Measurements from ENCODE around the gene PJA2. TPM values are rescaled to one million over a fixed set of nuclear protein-coding genes. Genes with fewer than 3 reads are reported as not detected.

Gene PJA2
- total and polyA plus RNA-seq, 4 donors: 17.5 to 148 (median 61.3) TPM

DNA sequence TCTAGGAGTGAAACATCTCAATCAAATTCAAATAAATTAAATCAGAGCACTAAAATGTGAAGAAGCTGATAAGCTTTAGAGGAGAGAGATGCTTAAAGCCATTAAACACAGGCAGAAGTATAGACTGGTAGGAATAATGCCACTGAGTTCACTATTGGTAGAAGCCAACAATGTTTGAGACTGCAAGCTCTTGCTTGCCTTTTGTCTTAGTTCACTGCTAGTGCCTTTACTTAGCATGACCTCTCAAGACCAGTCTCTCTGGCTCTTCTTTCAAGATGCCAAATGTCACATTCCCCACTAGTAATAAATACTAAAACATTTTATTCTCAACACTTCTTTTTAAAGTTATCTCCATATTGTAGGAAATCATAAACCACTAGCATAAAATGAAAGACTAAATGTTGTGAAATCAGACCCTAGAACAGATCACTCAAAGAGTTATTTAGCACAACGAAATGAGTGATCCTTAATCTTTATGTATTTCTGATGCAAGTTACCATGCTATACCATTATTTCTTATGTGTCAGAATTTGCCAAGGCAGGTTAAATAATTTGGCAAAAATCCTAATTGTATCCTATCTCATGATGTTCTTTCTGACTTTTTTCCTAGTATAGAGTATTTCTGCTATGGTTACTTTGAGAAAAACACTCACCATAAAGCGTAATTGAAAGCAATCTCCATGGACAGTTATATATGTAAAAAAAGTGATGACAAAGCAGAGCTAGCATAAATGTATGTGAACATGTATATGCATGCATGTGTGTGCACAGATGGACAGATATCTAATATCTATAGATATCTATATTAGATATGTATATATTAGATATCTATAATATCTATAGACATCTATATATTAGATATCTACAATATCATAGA, 57.5 kb downstream of the PJA2 start:
- TF ChIP-seq, protein P1, sequence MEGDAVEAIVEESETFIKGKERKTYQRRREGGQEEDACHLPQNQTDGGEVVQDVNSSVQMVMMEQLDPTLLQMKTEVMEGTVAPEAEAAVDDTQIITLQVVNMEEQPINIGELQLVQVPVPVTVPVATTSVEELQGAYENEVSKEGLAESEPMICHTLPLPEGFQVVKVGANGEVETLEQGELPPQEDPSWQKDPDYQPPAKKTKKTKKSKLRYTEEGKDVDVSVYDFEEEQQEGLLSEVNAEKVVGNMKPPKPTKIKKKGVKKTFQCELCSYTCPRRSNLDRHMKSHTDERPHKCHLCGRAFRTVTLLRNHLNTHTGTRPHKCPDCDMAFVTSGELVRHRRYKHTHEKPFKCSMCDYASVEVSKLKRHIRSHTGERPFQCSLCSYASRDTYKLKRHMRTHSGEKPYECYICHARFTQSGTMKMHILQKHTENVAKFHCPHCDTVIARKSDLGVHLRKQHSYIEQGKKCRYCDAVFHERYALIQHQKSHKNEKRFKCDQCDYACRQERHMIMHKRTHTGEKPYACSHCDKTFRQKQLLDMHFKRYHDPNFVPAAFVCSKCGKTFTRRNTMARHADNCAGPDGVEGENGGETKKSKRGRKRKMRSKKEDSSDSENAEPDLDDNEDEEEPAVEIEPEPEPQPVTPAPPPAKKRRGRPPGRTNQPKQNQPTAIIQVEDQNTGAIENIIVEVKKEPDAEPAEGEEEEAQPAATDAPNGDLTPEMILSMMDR (IDR thresholded peaks at IDR 0.05; ENCODE audit: control extremely low read depth, extremely low read depth): no peak
- H3K4me3 ChIP-seq: no peak overlapping the region
- 93 to 97% methylated on average over 2 of the region's 2 CpGs for WGBS, 2 donors
- H3K27me3 ChIP-seq (ENCODE audit: control insufficient read depth in 3 of 3, insufficient read depth in 3 of 3, low read length in 2 of 3): no peaks in the 10 kb centered on the region
- H3K9ac ChIP-seq (ENCODE audit: insufficient read depth in 1 of 2, low read length in 2 of 2): no peak overlapping the region
- peaks cover 0 to 8% (median 0%) of the 10 kb centered on the region in 5 donors for H3K4me1 ChIP-seq (ENCODE audit: control insufficient read depth in 5 of 5, insufficient read depth in 5 of 5, low read length in 5 of 5)
- no peak overlapping the region for H3K27ac ChIP-seq (ENCODE audit: low read depth in 1 of 2, low read length in 1 of 2)
- peak in 2 of 3 donors; percentile 18 to 42 for DNase-seq
- no peak for ATAC-seq (ENCODE audit: insufficient read depth, low FRiP score)
- peaks cover 6 to 23% (median 13%) of the 10 kb centered on the region in 4 donors for H3K36me3 ChIP-seq (ENCODE audit: control insufficient read depth in 4 of 4, insufficient read depth in 4 of 4, low read length in 4 of 4)
- H3K9me3 ChIP-seq (ENCODE audit: control insufficient read depth in 4 of 4, insufficient read depth in 3 of 4, low read length in 3 of 4): no peaks in the 10 kb centered on the region

DNA sequence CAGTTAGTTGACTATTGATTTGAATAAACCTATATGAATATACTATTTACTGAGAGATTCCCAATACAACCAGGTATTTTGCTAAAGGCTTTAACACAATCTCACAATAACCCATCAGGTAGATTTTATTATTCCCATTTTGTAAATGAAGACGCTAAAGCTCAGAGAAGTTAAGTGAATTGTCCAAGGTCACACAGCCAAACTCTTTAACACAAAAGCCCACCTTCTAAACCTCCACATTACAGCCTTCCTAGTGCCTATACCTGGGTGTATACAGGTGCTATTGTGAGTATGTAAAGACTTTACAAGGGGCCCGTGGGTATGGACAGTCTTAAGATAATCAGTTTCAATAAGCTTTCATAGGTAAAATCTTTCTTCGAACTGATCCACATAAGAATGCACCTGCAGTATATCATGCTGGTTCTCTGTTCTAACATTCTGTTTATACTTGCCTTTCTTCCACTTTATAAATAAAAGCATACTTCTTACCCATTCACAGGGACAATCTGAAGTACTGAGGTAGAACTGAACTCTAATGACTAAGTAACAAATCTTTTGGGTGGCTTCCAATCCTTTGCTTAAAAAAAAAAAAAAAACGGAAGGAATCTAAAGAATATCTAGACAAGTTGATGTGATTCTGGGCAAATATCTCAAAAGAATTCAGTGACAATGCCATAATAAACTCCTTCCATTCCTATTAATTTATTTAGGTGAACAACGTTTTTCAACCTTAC, 59.1 kb downstream of the PJA2 start:
- Histone ChIP-seq H3K27ac (ENCODE audit: low read depth in 1 of 2, low read length in 1 of 2) (no peak overlapping the region), H3K9ac (ENCODE audit: insufficient read depth in 1 of 2, low read length in 2 of 2) (no peak overlapping the region), H3K9me3 (ENCODE audit: control insufficient read depth in 4 of 4, insufficient read depth in 3 of 4, low read length in 3 of 4) (no peaks in the 10 kb centered on the region), H3K4me1 (ENCODE audit: control insufficient read depth in 5 of 5, insufficient read depth in 5 of 5, low read length in 5 of 5) (peaks cover 0 to 8% (median 0%) of the 10 kb centered on the region in 5 donors), H3K27me3 (ENCODE audit: control insufficient read depth in 3 of 3, insufficient read depth in 3 of 3, low read length in 2 of 3) (no peaks in the 10 kb centered on the region), H3K4me3 (no peak overlapping the region), H3K36me3 (ENCODE audit: control insufficient read depth in 4 of 4, insufficient read depth in 4 of 4, low read length in 4 of 4) (peaks cover 2 to 25% (median 14%) of the 10 kb centered on the region in 4 donors)
- TF ChIP-seq, protein P1 (IDR thresholded peaks at IDR 0.05; ENCODE audit: control extremely low read depth, extremely low read depth): no peak
- ATAC-seq (ENCODE audit: insufficient read depth, low FRiP score) (no peak), DNase-seq (no peak)
- WGBS, 2 donors: 79 to 82% methylated on average over 5 of the region's 5 CpGs

DNA sequence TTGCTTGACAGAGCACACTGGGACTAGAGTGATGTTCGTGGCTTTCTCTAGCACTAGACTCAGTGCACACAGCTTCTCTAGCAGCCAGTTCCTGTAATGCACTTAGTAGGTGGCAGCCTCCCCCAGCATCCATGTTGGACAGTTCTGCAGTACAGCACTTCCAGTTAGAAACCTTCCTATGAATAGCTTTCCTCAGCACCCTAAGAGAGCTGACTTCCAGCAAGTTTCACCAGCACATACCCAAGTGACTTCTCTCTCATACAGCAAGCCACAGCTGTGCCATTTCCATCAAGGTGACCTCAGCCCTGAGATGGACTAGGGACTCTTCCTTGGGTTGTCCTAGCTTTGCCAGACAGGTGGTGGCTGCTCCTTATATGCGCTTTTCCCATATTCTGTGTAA, 60.4 kb downstream of the PJA2 start:
- peaks cover 2 to 21% (median 14%) of the 10 kb centered on the region in 4 donors for H3K36me3 ChIP-seq (ENCODE audit: control insufficient read depth in 4 of 4, insufficient read depth in 4 of 4, low read length in 4 of 4)
- H3K27ac ChIP-seq (ENCODE audit: low read depth in 1 of 2, low read length in 1 of 2): no peak overlapping the region
- DNase-seq (no peak), ATAC-seq (ENCODE audit: insufficient read depth, low FRiP score) (no peak)
- H3K27me3 ChIP-seq (ENCODE audit: control insufficient read depth in 3 of 3, insufficient read depth in 3 of 3, low read length in 2 of 3): no peaks in the 10 kb centered on the region
- H3K4me1 ChIP-seq (ENCODE audit: control insufficient read depth in 5 of 5, insufficient read depth in 5 of 5, low read length in 5 of 5): peaks cover 0 to 8% (median 0%) of the 10 kb centered on the region in 5 donors
- TF ChIP-seq, protein P1 (IDR thresholded peaks at IDR 0.05; ENCODE audit: control extremely low read depth, extremely low read depth): no peak
- H3K4me3 ChIP-seq: no peak overlapping the region
- H3K9ac ChIP-seq (ENCODE audit: insufficient read depth in 1 of 2, low read length in 2 of 2): no peak overlapping the region
- 95% methylated on average over 2 of the region's 2 CpGs for WGBS, 2 donors
- H3K9me3 ChIP-seq (ENCODE audit: control insufficient read depth in 4 of 4, insufficient read depth in 3 of 4, low read length in 3 of 4): no peaks in the 10 kb centered on the region
